ENCODE measurements around the gene OR5V1. TPM values are rescaled to one million over a fixed set of nuclear protein-coding genes. Genes with fewer than 3 reads are reported as not detected.
"Not testable (repeated sequence)": the region's sequence is repeated elsewhere in the genome, so short reads cannot be mapped to it uniquely, and the experiment has no call there.

Gene OR5V1
- total RNA-seq, 1 donor: not detected

DNA sequence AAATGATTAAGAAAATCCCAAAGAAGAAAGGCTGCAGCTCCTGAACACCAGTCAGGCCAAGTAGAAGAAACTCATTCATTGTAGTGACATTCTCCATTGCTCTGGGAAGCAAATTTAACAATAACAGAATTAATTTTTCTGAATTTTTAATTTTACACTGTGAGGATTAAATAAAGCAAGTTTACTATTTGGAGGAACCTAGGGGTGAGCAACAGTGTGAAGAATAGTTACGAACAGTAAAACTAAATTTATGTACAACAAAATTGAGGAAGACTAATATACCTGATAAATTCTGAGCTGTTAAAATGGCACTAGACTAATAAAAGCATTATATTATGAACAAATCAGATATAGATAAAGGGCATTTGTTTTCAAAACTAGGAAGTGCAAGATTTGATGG is 6.5 kb upstream of the OR5V1 start, which contains the start of gene OR12D3:
Gene OR12D3 (minus strand): TSS at position 101 of the 400 bp plus-strand sequence. CDS start 4 bp downstream, at position 97.
- TF ChIP-seq, protein P1, sequence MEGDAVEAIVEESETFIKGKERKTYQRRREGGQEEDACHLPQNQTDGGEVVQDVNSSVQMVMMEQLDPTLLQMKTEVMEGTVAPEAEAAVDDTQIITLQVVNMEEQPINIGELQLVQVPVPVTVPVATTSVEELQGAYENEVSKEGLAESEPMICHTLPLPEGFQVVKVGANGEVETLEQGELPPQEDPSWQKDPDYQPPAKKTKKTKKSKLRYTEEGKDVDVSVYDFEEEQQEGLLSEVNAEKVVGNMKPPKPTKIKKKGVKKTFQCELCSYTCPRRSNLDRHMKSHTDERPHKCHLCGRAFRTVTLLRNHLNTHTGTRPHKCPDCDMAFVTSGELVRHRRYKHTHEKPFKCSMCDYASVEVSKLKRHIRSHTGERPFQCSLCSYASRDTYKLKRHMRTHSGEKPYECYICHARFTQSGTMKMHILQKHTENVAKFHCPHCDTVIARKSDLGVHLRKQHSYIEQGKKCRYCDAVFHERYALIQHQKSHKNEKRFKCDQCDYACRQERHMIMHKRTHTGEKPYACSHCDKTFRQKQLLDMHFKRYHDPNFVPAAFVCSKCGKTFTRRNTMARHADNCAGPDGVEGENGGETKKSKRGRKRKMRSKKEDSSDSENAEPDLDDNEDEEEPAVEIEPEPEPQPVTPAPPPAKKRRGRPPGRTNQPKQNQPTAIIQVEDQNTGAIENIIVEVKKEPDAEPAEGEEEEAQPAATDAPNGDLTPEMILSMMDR (IDR thresholded peaks at IDR 0.05; ENCODE audit: insufficient read depth, low read length): no peak
- DNase-seq (ENCODE audit: low read depth): no peak
- H3K4me3 ChIP-seq (ENCODE audit: low read depth, low read length): no peak within 1 kb of the TSS

DNA sequence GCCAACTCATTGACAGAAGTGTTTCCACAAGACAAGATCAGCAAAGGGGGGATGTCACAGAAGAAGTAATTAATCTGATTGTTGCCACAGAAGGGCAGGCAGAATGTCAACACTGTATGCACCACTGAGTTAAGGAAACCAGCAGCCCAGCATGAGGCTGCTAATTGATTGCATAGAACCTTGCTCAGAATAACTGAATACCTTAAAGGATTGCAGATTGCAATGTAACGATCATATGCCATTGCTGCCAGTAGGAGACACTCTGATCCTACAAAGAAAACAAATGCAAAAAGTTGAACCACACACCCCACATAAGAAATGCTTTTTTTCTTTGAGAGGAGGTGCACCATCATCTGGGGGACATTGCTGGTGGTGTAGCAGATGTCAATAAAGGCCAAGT is 13.1 kb downstream of the OR5V1 start:
- TF ChIP-seq, protein P1 (IDR thresholded peaks at IDR 0.05; ENCODE audit: insufficient read depth, low read length): no peak
- DNase-seq (ENCODE audit: low read depth): no peak
- no peak overlapping the region for H3K4me3 ChIP-seq (ENCODE audit: low read depth, low read length)

DNA sequence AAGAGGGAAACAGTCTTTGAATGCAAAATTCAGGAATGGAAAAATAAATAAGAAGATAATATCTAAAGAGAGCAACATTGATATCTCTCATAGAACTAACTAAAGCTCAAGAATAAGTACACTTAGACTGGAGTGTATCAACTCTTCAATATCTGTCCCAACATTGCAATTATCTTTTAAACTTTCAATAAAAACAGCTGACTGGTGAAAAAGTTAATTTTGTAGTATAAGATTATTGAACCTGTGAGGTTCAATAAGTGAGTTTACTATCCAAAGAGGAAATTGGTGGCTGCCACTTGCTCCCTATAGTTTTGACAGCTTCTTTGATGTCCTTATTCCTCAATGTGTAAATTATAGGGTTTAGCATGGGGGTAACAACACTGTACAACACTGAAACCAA is 13.7 kb downstream of the OR5V1 start:
- no peak for DNase-seq (ENCODE audit: low read depth)
- H3K4me3 ChIP-seq (ENCODE audit: low read depth, low read length): no peak overlapping the region
- TF ChIP-seq, protein P1 (IDR thresholded peaks at IDR 0.05; ENCODE audit: insufficient read depth, low read length): no peak

DNA sequence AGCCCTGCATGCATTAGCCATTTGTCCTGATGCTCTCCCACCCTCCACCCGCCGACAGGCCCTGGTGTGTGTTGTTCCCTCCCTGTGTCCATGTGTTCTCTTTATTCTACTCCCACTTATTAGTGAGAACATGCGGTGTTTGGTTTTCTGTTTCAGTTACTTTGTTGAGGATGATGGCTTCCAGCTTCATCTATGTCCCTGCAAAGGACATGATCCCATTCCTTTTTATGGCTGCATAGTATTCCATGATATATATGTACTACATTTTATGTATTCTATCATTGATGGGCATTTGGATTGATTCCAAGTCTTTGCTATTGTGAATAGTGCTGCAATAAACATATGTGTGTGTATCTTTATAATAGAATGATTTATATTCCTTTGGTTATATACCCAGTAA is 19.3 kb downstream of the OR5V1 start:
- H3K4me3 ChIP-seq (ENCODE audit: low read depth, low read length); DNase-seq (ENCODE audit: low read depth): not testable (repeated sequence)

GRCh38 chr6:29345380-29345779 is 23.3 kb downstream of the OR5V1 start:
- TF ChIP-seq, protein P1 (IDR thresholded peaks at IDR 0.05; ENCODE audit: insufficient read depth, low read length): no peak
- H3K4me3 ChIP-seq (ENCODE audit: low read depth, low read length): no peak overlapping the region
- DNase-seq (ENCODE audit: low read depth): no peak

- TF ChIP-seq, protein P1 (IDR thresholded peaks at IDR 0.05; ENCODE audit: insufficient read depth, low read length): no peak
- H3K4me3 ChIP-seq (ENCODE audit: low read depth, low read length): no peak overlapping the region
- DNase-seq (ENCODE audit: low read depth): no peak
Measured at GRCh38 chr6:29336269-29336668, 32.4 kb downstream of the OR5V1 start.

DNA sequence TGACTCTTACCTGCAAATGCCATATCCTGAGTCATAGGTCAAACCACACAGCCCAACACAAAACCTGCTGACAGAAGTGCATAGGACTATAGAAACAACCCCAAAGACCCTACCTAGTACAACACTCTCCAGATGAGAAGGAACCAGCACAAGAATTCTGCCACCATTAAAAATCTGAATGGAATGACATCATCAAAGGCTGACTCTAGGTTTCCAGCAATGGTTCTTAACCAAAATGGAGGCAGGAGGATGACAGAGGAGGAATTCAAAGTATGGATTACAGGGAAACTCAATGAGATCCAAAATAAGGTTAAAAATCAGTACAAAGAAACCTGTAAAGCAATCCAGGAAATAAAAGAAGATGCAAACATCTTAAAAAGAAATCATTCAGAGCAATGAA is 36.0 kb downstream of the OR5V1 start:
- TF ChIP-seq, protein P1 (IDR thresholded peaks at IDR 0.05; ENCODE audit: insufficient read depth, low read length): no peak

More for the DNA sequence above, 36.0 kb downstream of the OR5V1 start:
- DNase-seq (ENCODE audit: low read depth): no peak
- no peak overlapping the region for H3K4me3 ChIP-seq (ENCODE audit: low read depth, low read length)

Data from fibroblast of the aortic adventitia (primary cell).